SK-N-SH (cell line): ENCODE data around the gene HS3ST3A1.

Source experiments
- CTCF ChIP-seq: fragments of 200-600 bp; sonication (generic); IDR thresholded peaks from 2 replicates; pipeline ENCODE4 v1.6.1; 2017; ENCODE audit warnings: antibody characterized with exemption, mild to moderate bottlenecking, moderate library complexity
- EP300 ChIP-seq, 2 experiments: IDR thresholded peaks; 2 replicates each; pipeline versions ENCODE4 v1.4.0 to v1.6.1; 2012; ENCODE audit warnings: borderline replicate concordance in 1 of 2, low read depth in 1 of 2, low read length in 1 of 2
- MXI1 ChIP-seq: IDR thresholded peaks from 2 replicates; pipeline ENCODE4 v1.6.1; 2012; ENCODE audit warnings: mild to moderate bottlenecking, low read depth, low read length, improper control_type of control experiment
- YY1 ChIP-seq: IDR thresholded peaks from 2 replicates; pipeline ENCODE4 v1.4.0; 2012; ENCODE audit warnings: low read depth, mild to moderate bottlenecking

GRCh38 chr17:13562271-13562800, 39.4 kb downstream of the HS3ST3A1 start:
- no peak for TF ChIP-seq MXI1
- TF ChIP-seq EP300 (IDR thresholded peaks at IDR 0.05; ENCODE audit: borderline replicate concordance in 1 of 2, low read depth in 1 of 2, low read length in 1 of 2): 0 out of 4 replicates have a peak, but pooled peaks of 1 of the 2 experiments have one; percentile 82
- no peak for TF ChIP-seq CTCF
- no peak for TF ChIP-seq YY1
